Ecto neural progenitor cell (in vitro differentiated cells): ENCODE data around the gene DXO.
"Not testable (repeated sequence)": the region's sequence is repeated elsewhere in the genome, so short reads cannot be mapped to it uniquely, and the experiment has no call there.

Experiments
- DNase-seq: peaks from one replicate; pipeline ENCODE4 v3.0.0-alpha.2; 2018; ENCODE audit warnings: low spot score

DXO gene

GRCh38 chr6:31980195-31980876, 8.4 kb upstream of the DXO start:
- not testable (repeated sequence) for DNase-seq

DNA sequence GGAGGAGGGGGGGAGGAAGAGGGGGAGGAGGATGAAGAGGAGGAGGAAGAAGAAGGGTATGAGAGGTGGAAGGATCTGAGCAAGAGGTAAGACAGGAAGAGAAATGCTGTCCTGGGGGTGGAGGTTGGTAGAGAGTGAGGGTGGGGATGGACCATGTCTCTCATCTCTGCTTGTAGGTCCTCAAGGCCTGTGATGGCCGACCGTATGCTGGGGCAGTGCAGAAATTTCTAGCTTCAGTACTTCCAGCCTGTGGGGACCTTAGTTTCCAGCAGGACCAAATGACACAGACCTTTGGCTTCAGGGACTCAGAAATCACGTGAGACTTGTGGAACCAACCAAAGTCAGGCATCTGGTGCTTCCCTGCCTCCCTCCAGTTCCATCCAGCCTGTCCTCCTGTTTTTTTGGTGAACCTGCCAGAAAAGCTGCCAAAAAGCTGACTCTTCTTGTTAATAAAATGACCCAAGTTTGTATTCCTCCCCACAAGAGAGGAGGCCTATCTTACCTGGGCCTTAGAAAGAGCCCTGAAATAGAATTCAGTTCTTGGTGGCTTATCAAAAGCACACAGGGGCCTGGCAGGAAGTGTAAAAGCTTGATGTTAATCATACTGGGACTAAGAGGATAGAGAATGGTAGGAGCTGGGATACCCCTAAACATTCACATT, 7.4 kb upstream of the DXO start:
- no peak for DNase-seq

DNA sequence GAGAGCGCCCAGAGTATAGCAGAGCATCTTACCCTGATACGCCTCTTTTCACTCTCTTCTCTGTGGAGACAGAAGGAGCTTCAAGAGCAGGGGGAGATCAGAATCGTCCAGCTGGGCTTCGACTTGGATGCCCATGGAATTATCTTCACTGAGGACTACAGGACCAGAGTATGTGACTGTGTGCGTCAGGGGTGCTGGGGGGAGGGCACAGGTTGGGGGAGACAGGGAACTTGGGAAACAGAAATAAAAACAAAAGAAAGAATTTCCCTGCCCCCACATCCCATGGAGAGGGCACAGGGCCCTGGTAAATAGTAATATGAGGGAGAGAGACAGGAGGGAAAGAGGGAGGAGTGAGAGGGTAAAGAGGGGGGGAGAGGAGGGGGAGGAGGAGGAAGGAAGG, 6.9 kb upstream of the DXO start:
- DNase-seq = no peak

GRCh38 chr6:31977816-31978431, 6.0 kb upstream of the DXO start:
- no peak for DNase-seq

GRCh38 chr6:31976065-31976464, 4.1 kb upstream of the DXO start:
- DNase-seq = not testable (repeated sequence)

- DNase-seq = no peak
These were observed 892 bp upstream of the DXO start for GRCh38 chr6:31972709-31973350.

GRCh38 chr6:31971279-31971992, 502 bp downstream of the DXO start:
- DNase-seq = no peak

GRCh38 chr6:31970604-31971271, 1.2 kb downstream of the DXO start:
- no peak for DNase-seq

DNA sequence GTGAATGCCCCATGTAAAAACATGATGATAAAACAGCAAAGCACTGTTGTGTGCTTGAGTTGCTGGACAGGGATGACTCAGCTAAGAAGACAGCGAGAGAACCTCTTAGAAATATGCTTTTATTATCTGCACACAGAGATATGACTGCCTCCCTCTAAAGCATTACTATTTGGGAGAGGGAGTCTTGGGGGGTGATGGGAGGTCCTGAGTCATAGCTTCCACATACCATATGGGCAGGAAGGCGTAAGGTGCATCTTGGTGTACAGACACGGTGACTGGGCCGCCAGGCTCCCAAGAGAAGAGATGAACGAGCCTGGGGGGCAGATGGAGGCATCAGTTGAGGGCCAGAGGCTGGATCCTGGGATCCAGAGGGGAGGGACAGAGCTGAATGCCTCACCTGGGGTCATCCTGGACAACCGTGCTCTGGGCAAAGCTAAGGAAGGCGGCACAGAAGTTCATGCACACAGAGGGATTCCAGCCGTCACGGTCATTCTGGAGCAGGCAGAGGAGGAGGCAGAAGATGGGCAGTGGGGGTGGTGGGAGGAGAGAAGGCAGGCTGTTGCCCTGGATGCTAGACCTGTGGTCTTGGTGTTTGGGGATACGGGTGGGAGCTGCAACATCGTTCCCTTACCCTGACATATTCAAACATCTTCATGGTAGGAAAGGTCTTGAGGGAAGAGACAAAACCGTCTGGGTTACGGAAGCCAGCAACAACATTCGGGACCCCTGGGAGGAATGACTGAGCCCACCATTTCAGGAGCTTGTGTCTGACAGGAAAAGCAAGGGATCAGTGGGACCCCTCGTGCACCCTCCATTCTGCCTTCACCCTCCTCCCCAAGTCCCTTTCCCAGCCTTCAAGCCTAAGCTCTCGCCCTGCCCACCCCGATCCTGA, 2.0 kb downstream of the DXO start:
- DNase-seq = no peak

- DNase-seq = no peak
These were observed 2.9 kb downstream of the DXO start for GRCh38 chr6:31968791-31969711.

- DNase-seq = no peak
These were observed 3.6 kb downstream of the DXO start for GRCh38 chr6:31968326-31968725.

GRCh38 chr6:31967926-31968320, 4.0 kb downstream of the DXO start:
- no peak for DNase-seq

DNA sequence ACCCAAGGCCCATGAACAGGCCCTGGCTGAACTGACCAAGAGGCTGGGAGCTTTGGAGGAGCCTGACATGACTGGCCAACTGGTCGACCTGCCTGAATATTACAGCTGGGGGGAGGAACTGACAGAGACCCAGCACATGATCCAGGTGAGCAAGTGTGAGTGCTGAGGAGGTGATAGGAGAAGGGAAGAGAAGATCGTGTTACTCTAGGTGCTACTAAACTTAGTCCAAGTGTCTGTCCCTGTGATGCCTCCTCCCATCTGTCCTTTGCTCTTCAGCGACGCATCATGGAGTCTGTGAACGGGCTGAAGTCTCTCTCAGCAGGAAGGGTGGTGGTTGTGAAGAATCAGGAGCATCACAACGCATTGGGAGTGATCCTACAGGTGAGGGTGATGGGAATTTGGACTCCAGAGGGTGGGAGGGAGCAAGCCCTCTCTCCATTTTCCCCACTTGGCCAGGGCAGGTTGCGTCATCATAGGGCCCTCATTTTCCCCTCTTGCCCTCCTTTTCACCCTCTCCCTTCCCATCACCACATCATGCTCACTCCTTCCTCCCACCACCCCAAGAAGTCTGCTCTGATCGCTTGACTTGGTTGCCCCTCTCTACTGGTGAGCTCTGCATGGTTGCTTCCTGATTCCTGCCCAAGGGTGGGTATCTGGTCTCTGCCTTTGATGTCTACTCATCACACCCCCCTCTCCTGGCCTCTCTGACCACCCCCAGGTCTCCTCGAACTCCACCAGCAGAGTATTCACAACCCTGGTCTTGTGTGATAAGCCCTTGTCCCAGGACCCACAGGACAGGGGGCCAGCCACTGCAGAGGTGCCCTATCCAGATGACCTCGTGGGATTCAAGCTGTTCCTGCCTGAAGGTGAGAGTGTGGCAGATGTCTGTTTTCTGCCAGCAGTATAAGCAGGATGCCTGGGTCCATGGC, 4.7 kb downstream of the DXO start:
- DNase-seq = no peak

- no peak for DNase-seq
These were observed 5.4 kb downstream of the DXO start for GRCh38 chr6:31966506-31966905.

- DNase-seq = no peak
These were observed 6.2 kb downstream of the DXO start for GRCh38 chr6:31965700-31966099.

DNA sequence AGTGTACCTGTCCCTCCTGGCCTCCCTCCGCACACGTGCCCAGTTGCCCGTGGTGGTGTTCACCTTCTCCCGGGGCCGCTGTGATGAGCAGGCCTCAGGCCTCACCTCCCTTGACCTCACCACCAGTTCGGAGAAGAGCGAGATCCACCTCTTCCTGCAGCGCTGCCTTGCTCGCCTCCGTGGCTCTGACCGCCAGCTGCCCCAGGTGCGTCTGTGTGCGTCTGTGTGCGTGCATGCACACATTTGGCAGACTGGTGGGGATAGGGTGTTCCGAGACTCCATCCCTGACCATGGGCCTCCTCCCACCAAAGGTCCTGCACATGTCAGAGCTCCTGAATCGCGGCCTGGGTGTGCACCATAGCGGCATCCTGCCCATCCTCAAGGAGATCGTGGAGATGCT, 8.0 kb downstream of the DXO start:
- DNase-seq = no peak

GRCh38 chr6:31961616-31962015, 10.3 kb downstream of the DXO start:
- no peak for DNase-seq
